ENCODE data around the gene GPSM1.

- TF ChIP-seq CEBPB (IDR thresholded peaks at IDR 0.05) = no peak
- no peak for TF ChIP-seq EP300 (IDR thresholded peaks at IDR 0.05; ENCODE audit: borderline replicate concordance)
- TF ChIP-seq, protein P1, sequence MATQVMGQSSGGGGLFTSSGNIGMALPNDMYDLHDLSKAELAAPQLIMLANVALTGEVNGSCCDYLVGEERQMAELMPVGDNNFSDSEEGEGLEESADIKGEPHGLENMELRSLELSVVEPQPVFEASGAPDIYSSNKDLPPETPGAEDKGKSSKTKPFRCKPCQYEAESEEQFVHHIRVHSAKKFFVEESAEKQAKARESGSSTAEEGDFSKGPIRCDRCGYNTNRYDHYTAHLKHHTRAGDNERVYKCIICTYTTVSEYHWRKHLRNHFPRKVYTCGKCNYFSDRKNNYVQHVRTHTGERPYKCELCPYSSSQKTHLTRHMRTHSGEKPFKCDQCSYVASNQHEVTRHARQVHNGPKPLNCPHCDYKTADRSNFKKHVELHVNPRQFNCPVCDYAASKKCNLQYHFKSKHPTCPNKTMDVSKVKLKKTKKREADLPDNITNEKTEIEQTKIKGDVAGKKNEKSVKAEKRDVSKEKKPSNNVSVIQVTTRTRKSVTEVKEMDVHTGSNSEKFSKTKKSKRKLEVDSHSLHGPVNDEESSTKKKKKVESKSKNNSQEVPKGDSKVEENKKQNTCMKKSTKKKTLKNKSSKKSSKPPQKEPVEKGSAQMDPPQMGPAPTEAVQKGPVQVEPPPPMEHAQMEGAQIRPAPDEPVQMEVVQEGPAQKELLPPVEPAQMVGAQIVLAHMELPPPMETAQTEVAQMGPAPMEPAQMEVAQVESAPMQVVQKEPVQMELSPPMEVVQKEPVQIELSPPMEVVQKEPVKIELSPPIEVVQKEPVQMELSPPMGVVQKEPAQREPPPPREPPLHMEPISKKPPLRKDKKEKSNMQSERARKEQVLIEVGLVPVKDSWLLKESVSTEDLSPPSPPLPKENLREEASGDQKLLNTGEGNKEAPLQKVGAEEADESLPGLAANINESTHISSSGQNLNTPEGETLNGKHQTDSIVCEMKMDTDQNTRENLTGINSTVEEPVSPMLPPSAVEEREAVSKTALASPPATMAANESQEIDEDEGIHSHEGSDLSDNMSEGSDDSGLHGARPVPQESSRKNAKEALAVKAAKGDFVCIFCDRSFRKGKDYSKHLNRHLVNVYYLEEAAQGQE (IDR thresholded peaks at IDR 0.05; ENCODE audit: low read depth) = no peak
- no peak for TF ChIP-seq TEAD4 (IDR thresholded peaks at IDR 0.05)
- TF ChIP-seq, protein P2, sequence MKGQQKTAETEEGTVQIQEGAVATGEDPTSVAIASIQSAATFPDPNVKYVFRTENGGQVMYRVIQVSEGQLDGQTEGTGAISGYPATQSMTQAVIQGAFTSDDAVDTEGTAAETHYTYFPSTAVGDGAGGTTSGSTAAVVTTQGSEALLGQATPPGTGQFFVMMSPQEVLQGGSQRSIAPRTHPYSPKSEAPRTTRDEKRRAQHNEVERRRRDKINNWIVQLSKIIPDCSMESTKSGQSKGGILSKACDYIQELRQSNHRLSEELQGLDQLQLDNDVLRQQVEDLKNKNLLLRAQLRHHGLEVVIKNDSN (IDR thresholded peaks at IDR 0.05) = no peak
- TF ChIP-seq MAX (IDR thresholded peaks at IDR 0.05) = no peak
- TF ChIP-seq TCF12 (IDR thresholded peaks at IDR 0.05; ENCODE audit: low read depth) = no peak; the same call in 1 of the 2 replicates
- no peak for TF ChIP-seq TAF1 (IDR thresholded peaks at IDR 0.05; ENCODE audit: low read depth)
- TF ChIP-seq YY1 (IDR thresholded peaks at IDR 0.05; ENCODE audit: low read depth) = no peak
- no peak for TF ChIP-seq NFIC (IDR thresholded peaks at IDR 0.05)
- TF ChIP-seq CREB1 (IDR thresholded peaks at IDR 0.05; ENCODE audit: low read depth) = no peak
- TF ChIP-seq RAD21 (IDR thresholded peaks at IDR 0.05; ENCODE audit: low read depth) = no peak
- no peak for TF ChIP-seq ZBTB7A (IDR thresholded peaks at IDR 0.05; ENCODE audit: low read depth)
Observed at GRCh38 chr9:136326061-136326760, 1.1 kb upstream of the GPSM1 start.
